Omental fat pad (tissue), 4 donors: ENCODE results near the gene PHF2. TPM values are rescaled to one million over a fixed set of nuclear protein-coding genes. Genes with fewer than 3 reads are reported as not detected.

Experiments used
- ATAC-seq: fragments of 150-250 bp; one replicate; pipeline ENCODE4 v1.9.1; 2016; ENCODE audit warnings: mild to moderate bottlenecking, moderate library complexity; ENCODE audit not compliant: low FRiP score
- DNase-seq: peaks from one replicate; pipeline ENCODE4 v3.0.0-alpha.2; 2019; ENCODE audit warnings: low spot score
- total RNA-seq, 4 donors: library from RNA; depleted of rRNA; stranded (reverse); fragments of >200 nt; gene quantifications; one replicate each; pipeline ENCODE4 v1.1.0, GENCODE V29; 2016
- TF ChIP-seq, protein P1 (sequence below), 3 donors: fragments of 450-650 bp; IDR thresholded peaks; one replicate each; pipeline ENCODE4 v1.5.1; 2016 to 2017; ENCODE audit warnings: antibody characterized with exemption in 3 of 3, mild to moderate bottlenecking in 3 of 3, moderate library complexity in 2 of 3

PHF2 gene
- total RNA-seq, 4 donors from 2014 or later, result 15.8 to 24.5 (median 20.4) TPM

DNA sequence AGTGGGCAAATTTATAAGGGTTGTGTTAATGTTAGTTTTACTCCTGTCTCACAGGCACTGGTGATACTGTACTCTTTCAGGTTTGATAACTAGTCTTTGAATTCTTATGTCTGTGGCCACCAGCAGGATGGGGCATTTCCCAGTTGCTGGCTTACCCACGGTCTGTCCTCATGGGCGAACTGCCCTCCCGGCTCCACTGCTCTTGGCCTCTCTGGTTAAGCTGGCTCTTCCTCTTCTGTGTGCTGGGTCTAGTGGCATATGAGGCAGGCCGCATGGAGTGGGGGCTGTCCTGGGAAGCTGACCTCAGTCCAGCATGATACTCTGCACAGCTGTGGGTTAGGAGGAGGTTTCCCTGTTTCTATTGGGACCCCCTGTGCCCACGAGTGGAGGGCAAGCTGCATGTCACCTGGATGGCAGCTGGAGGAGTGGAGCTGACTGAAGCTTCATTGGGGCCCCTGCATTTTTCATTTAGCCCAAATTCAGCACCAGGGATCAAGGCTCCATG, 19.5 kb downstream of the PHF2 start:
- no peak for ATAC-seq
- TF ChIP-seq, protein P1, sequence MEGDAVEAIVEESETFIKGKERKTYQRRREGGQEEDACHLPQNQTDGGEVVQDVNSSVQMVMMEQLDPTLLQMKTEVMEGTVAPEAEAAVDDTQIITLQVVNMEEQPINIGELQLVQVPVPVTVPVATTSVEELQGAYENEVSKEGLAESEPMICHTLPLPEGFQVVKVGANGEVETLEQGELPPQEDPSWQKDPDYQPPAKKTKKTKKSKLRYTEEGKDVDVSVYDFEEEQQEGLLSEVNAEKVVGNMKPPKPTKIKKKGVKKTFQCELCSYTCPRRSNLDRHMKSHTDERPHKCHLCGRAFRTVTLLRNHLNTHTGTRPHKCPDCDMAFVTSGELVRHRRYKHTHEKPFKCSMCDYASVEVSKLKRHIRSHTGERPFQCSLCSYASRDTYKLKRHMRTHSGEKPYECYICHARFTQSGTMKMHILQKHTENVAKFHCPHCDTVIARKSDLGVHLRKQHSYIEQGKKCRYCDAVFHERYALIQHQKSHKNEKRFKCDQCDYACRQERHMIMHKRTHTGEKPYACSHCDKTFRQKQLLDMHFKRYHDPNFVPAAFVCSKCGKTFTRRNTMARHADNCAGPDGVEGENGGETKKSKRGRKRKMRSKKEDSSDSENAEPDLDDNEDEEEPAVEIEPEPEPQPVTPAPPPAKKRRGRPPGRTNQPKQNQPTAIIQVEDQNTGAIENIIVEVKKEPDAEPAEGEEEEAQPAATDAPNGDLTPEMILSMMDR (IDR thresholded peaks at IDR 0.05), result no peak
- DNase-seq, result no peak

DNA sequence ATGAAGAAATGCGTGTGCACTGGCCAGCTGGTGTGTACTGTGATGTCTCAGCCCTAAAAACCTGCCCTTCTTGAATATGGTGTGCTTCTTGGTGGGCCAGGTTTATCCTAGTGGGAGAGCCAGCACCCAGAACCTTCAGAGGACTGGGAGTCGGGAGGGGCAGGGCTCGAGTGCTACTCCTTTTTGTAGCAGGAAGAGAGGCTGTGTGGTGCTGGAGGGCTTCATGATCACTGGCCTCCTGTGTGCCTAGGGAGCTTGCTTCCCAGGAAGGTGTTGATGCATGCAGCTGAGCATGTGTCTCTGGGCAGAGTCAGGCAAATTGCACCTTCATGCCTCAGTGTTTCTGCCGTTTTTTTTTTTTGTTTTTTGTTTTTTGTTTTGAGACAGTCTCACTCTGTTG, 20.0 kb downstream of the PHF2 start:
- DNase-seq (no peak), ATAC-seq (no peak)
- TF ChIP-seq, protein P1 (IDR thresholded peaks at IDR 0.05), result no peak

DNA sequence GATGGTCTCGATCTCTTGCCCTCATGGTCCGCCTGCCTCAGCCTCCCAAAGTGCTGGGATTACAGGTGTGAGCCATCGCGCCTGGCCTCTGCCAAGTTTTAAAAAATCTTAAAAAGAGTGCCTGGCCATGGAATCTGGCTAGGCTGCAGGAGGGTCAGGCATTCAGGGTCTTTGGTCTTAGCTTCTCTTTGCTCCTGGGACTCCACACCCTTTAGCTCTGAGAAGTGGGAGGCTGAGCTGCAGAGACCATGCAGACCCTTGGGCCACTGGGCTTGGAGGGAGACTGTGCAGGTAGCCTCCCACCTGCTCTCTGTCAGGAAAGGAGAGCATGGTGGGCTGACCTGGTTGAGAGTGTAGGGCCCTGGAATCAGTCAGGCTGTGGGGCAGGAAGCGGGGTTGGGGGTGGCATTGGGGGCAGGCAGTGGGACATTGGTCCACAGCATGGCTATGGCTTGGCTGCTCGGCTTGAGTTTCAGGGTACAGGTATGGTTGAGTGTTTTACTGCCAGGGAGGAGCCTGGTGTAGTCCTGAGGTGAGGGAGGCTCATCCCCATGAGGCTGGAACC, 20.8 kb downstream of the PHF2 start:
- no peak for ATAC-seq
- TF ChIP-seq, protein P1 (IDR thresholded peaks at IDR 0.05), result no peak
- no peak for DNase-seq

DNA sequence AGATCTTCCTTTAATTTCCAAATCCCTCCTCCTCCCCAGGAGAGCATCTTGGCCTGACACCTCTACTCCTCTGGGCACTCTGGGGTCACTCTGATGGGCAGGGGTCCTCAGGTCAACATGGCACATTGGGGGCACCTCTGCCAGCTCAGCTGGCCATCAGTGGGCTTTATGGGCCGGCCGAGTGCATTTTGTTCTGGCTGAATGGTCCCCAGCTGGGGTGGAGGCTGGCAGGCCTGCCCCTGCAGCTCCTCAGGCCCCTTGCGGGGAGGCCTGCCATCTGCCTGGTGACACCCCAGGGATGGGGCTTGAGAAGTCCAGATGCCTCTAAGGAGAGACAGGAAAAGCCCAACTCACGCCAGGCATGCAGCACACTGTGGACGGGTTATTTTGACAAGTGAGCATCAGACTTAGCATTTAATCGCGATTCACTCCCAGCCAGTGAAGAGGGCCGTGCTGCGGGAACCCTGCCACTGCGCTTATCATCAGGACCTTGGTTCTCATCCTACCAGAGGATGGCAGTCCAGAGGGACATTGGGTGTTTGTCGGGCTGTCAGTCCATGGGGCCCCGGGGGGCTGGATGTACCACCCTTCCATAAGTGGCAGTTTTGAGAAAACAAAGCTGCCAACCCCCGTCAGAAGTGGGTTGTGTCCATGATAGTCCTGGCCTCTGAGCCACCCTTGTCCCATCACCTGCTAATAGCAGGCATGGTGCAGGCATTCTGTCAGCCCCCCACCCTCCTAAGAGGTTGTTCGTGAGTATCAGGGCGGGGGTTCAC, 21.7 kb downstream of the PHF2 start:
- ATAC-seq, result no peak
- TF ChIP-seq, protein P1 (IDR thresholded peaks at IDR 0.05), result no peak
- no peak for DNase-seq

DNA sequence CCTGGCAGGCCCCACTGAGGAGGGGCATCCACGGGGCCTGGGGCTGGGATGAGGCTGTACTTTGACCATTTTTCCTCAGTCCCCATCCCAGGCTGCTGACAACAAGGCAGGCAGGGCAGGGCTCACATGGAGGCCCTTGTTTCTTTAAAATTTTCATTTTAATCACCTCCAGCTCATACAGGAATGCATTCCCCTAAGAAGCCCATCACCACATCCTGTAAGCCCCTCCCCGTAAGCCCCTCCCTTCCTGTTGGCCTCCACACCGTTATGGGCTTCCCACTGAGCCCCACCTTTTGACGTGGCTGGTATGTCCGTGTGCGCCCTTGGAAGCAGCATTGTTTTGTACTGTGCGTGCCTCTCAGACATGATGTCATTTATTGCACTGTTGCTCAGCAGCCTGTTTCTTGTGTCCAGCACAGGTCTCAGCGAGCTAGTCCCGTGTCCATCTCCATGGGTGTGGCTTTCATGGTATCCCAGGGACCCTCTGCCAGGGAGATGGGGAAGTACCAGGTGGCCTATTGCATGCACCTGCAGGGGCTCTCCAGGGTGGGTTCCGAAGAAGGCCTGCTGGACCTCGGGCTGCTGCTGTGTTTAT, 22.4 kb downstream of the PHF2 start:
- ATAC-seq (no peak), DNase-seq (no peak)
- TF ChIP-seq, protein P1 (IDR thresholded peaks at IDR 0.05), result no peak

DNA sequence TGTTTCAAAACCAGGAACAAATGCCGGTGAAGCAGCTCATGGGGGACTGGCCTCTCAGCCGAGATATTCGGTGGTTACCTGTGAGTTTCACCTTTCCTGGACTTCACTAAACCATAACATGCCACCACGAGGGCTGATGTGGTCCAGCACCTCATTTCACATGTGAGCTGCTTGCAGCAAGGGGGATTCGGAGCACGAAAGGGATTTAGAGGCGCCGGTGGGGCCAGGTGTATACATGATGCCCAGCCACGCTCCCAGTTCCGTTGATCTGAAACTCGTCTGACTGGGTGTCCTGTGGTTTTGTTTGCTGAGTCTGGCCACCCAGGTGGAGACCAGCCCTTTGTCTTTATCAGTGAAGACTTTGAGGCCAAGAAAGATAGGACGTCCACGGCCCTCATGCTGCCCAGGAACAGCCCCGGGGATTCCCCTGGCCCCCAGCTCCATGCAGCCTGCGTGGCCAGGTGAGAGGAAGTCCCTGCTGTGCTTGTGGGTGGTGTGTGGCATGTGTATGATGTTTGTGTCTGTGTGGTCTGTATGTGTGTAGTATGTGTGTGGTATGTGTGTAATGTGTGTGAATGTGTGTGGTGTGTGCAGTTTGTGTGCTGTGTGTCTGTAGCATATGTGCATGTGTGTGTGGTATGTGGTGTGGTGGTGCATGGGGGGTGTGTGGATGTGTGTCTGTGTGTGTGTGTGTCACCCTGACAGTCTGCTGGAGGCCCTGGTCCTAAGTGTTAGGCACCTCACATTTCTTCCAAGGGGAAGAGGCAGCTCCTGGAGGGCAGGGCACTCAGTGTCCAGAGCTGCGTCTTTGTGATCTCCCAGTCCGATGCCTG, 23.4 kb downstream of the PHF2 start:
- TF ChIP-seq, protein P1 (IDR thresholded peaks at IDR 0.05), result no peak
- DNase-seq (no peak), ATAC-seq (no peak)
